CD4-positive, alpha-beta T cell (primary cell): ENCODE data around the gene EPB41L4B. TPM values are rescaled to one million over a fixed set of nuclear protein-coding genes. Genes with fewer than 3 reads are reported as not detected.

Source experiments
- ATAC-seq: fragments of 200-7000 bp; cut with Tn5 transposase; one replicate; pipeline ENCODE4 v1.10.0; 2022; ENCODE audit warnings: mild to moderate bottlenecking; ENCODE audit not compliant: poor library complexity
- CTCF ChIA-PET: fragments of 350-600 bp; sonication (Branson Sonifier 250); formaldehyde crosslinking; loops from one replicate; lab custom pipeline; 2021; ENCODE audit warnings: antibody characterized with exemption, inconsistent platforms; lab: Charles Lee
- POLR2A ChIA-PET: fragments of 350-600 bp; sonication (Branson Sonifier 250); formaldehyde crosslinking; loops from one replicate; lab custom pipeline; 2021; ENCODE audit warnings: antibody characterized with exemption, inconsistent platforms; lab: Charles Lee
- DNase-seq, 14 experiments: peaks; one replicate each; pipeline ENCODE4 v3.0.0-alpha.2; 2013 to 2020; ENCODE audit warnings: mixed read lengths in 2 of 14
- H3K27ac ChIP-seq, 2 donors: one replicate each; pipeline versions ENCODE4 v1.5.1 to v1.7.0; 2013; ENCODE audit warnings: low read length in 2 of 2, low read depth in 1 of 2, mild to moderate bottlenecking in 1 of 2
- H3K27me3 ChIP-seq, 2 experiments: 1 replicate in 1 of 2; 2 replicates in 1 of 2; pipeline versions ENCODE4 v1.6.1 to v1.7.0; 2013; ENCODE audit warnings: low read length in 2 of 2, control low read depth in 1 of 2, mild to moderate bottlenecking in 1 of 2, moderate library complexity in 1 of 2; ENCODE audit not compliant: insufficient read depth in 2 of 2, control insufficient read depth in 1 of 2
- H3K36me3 ChIP-seq: one replicate; pipeline ENCODE4 v1.6.1; 2013; ENCODE audit warnings: low read length, control low read depth; ENCODE audit not compliant: insufficient read depth
- H3K4me1 ChIP-seq: one replicate; pipeline ENCODE4 v1.6.1; 2013; ENCODE audit warnings: low read length, control low read depth; ENCODE audit not compliant: insufficient read depth
- H3K4me3 ChIP-seq: one replicate; pipeline ENCODE4 v1.5.1; 2013; ENCODE audit warnings: mild to moderate bottlenecking, low read length, moderate library complexity
- H3K9me3 ChIP-seq, 2 experiments: 1 replicate in 1 of 2; 2 replicates in 1 of 2; pipeline versions ENCODE4 v1.6.1 to v1.7.0; 2013; ENCODE audit warnings: low read length in 2 of 2, mild to moderate bottlenecking in 2 of 2, control low read depth in 1 of 2, moderate library complexity in 1 of 2; ENCODE audit not compliant: control insufficient read depth in 1 of 2, insufficient read depth in 1 of 2
- H3K27ac Mint-ChIP-seq: one replicate; pipeline ENCODE4 v1.8.0; 2020; ENCODE audit warnings: mixed read lengths
- H3K27me3 Mint-ChIP-seq: one replicate; pipeline ENCODE4 v1.8.0; 2021; ENCODE audit warnings: mixed read lengths
- H3K36me3 Mint-ChIP-seq: one replicate; pipeline ENCODE4 v1.8.0; 2021; ENCODE audit warnings: low read depth, mixed read lengths
- H3K4me1 Mint-ChIP-seq: one replicate; pipeline ENCODE4 v1.8.0; 2021; ENCODE audit warnings: low read depth, mixed read lengths
- H3K4me3 Mint-ChIP-seq: one replicate; pipeline ENCODE4 v1.8.0; 2020; ENCODE audit warnings: mild to moderate bottlenecking, mixed read lengths
- H3K9me3 Mint-ChIP-seq: one replicate; pipeline ENCODE4 v1.8.0; 2020; ENCODE audit warnings: mixed read lengths
- CTCF ChIP-seq: fragments of 200-600 bp; IDR thresholded peaks from one replicate; pipeline ENCODE4 v1.8.0; 2022; ENCODE audit warnings: antibody characterized with exemption, mild to moderate bottlenecking
- intact Hi-C, 2 experiments: fragments of 100-400 bp; cut with DNase I in 1 of 2; cut with micrococcal nuclease in 1 of 2; formaldehyde crosslinking; loops; one replicate each; pipeline versions ENCODE4 v1.15.1 to v1.9.0; 2023 to 2025; cut with DNase I, micrococcal nuclease
- total RNA-seq, 174 experiments: library from RNA in 2 of 174; stranded (reverse) in 2 of 174; gene quantifications; one replicate each; pipeline ENCODE4 v1.2.3 and lab custom pipeline; 2021 to 2026

Gene EPB41L4B
- total RNA-seq, 2 experiments from 2014 or later = not detected

DNA sequence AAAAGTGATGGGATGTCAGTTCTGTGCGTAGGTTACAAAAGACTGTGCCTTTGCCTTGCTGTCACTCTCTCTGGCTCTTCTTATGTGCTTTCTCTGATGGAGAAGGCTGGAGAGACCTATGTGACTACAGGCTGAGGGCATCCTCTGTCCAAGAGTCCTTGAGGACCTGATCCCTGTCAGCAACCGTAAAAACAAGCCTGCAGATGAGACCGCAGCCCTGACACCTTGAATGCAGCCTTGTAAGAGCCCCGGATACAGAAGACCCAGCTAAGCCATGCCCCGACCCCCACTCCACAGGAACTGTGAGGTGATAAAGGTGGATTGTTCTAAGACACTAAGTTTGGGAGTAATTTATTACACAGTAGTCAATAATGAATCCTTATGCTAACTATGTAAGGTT lies 121.2 kb downstream of the EPB41L4B start:
- Mint-ChIP-seq H3K4me3 (no peak overlapping the region), H3K27me3 (peaks cover 11% of the 10 kb centered on the region), H3K27ac (no peak overlapping the region), H3K36me3 (no peaks in the 10 kb centered on the region), H3K4me1 (no peaks in the 10 kb centered on the region), H3K9me3 (no peaks in the 10 kb centered on the region)
- no peak overlapping the region for H3K4me3 ChIP-seq
- H3K9me3 ChIP-seq = no peaks in the 10 kb centered on the region
- DNase-seq (no peak), ATAC-seq (no peak)
- no peak overlapping the region for H3K27ac ChIP-seq
- no peak for TF ChIP-seq CTCF
- peaks cover 0 to 6% of the 10 kb centered on the region in 2 experiments for H3K27me3 ChIP-seq
- H3K36me3 ChIP-seq = no peaks in the 10 kb centered on the region
- POLR2A ChIA-PET = no interaction called here
- intact Hi-C loops = loop anchor here in 1 of 2 experiments (5.0 kb wide), 2 partner anchors 292 to 312 kb away; no protein-coding TSS in a partner anchor
- CTCF ChIA-PET = no interaction called here
- no peaks in the 10 kb centered on the region for H3K4me1 ChIP-seq

DNA sequence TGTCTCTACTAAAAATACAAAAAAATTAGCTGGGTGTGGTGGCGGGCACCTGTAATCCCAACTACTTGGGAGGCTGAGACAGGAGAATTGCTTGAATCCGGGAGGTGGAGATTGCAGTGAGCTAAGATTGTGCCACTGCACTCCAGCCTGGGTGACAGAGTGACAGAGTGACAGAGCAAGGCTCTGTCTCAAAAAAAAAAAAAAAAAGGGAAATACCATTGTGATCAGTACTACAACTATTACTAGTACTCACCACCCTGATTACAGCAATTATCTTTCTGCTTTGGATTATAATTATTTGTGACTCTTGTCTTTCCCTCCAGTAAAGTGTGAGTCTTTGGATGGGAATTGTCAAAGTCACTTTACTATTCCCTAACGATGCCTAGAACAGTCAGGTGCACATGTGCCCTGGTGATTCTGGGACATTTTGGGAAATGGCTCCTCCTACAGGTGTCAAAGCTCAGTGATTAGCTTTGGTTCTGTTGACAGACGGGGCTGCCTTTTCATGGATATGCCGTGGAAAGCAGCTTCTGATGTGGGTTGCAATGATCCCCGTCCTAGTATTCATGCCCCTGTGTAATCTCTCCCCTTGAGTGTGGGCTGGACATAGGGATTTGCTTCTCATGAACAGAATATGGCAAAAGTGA lies 122.0 kb downstream of the EPB41L4B start:
- H3K4me1 ChIP-seq = no peaks in the 10 kb centered on the region
- ChIA-PET POLR2A (no interaction called here), CTCF (no interaction called here)
- Mint-ChIP-seq H3K9me3 (no peaks in the 10 kb centered on the region), H3K4me3 (no peak overlapping the region), H3K36me3 (no peaks in the 10 kb centered on the region), H3K27ac (no peak overlapping the region), H3K4me1 (no peaks in the 10 kb centered on the region), H3K27me3 (peaks cover 11% of the 10 kb centered on the region)
- no peak for ATAC-seq
- H3K36me3 ChIP-seq = no peaks in the 10 kb centered on the region
- H3K27ac ChIP-seq = no peak overlapping the region
- peak in 4 of 14 experiments; percentile 6 to 35 (median 20) for DNase-seq
- H3K9me3 ChIP-seq = no peaks in the 10 kb centered on the region
- no peak overlapping the region for H3K4me3 ChIP-seq
- TF ChIP-seq CTCF = peak; percentile 31
- peaks cover 0 to 6% of the 10 kb centered on the region in 2 experiments for H3K27me3 ChIP-seq
- intact Hi-C loops = loop anchor here in 1 of 2 experiments (5.0 kb wide), 2 partner anchors 292 to 312 kb away; no protein-coding TSS in a partner anchor

GRCh38 chr9:109193974-109194556 lies 126.8 kb downstream of the EPB41L4B start:
- Histone ChIP-seq H3K27me3 (peaks cover 3% of the 10 kb centered on the region in 2 experiments), H3K9me3 (no peaks in the 10 kb centered on the region), H3K36me3 (no peaks in the 10 kb centered on the region), H3K4me3 (no peak overlapping the region), H3K4me1 (no peaks in the 10 kb centered on the region), H3K27ac (no peak overlapping the region)
- CTCF ChIA-PET = no interaction called here
- Mint-ChIP-seq H3K4me3 (no peak overlapping the region), H3K27me3 (peaks cover 3% of the 10 kb centered on the region), H3K36me3 (no peaks in the 10 kb centered on the region), H3K27ac (no peak overlapping the region), H3K4me1 (no peaks in the 10 kb centered on the region), H3K9me3 (no peaks in the 10 kb centered on the region)
- intact Hi-C loops = no loop called here
- no peak for ATAC-seq
- no peak for DNase-seq
- no peak for TF ChIP-seq CTCF
- POLR2A ChIA-PET = no interaction called here
